Measurements from ENCODE around the gene AAMDC. TPM values are rescaled to one million over a fixed set of nuclear protein-coding genes. Genes with fewer than 3 reads are reported as not detected.

AAMDC gene
- total RNA-seq, 6 experiments from 2014 or later = 10.4 to 19.2 (median 14.5) TPM

Small RNA genes lying within 50 kb of the gene (small RNA-seq; reads per million reads assigned to genes)
- 0 reads per million in 2 experiments for gene AP002812.4

Other genes starting within 250 kb of the AAMDC start
- 10 to 100 TPM in 1 of 6 experiments, 1 to 10 TPM in 5; 3.9 to 11.9 (median 6.5) TPM for gene AQP11, start 231.2 kb upstream of the AAMDC start, total RNA-seq
- 10 to 100 TPM; 41.2 to 86.8 (median 64.1) TPM for gene CLNS1A, start 183.3 kb upstream of the AAMDC start, total RNA-seq
- gene RSF1, start 422 bp upstream of the AAMDC start, total RNA-seq = 10 to 100 TPM in 5 of 6 experiments, 1 to 10 TPM in 1; 8.4 to 23.0 (median 20.6) TPM
- 10 to 100 TPM in 5 of 6 experiments, 1 to 10 TPM in 1; 8.3 to 19.0 (median 14.7) TPM for gene INTS4, start 173.5 kb downstream of the AAMDC start, total RNA-seq
- 10 to 100 TPM in 1 of 6 experiments, 1 to 10 TPM in 5; 4.8 to 12.1 (median 6.3) TPM for gene KCTD14, start 202.1 kb downstream of the AAMDC start, total RNA-seq
- 10 to 100 TPM in 4 of 6 experiments, 1 to 10 TPM in 2; 3.0 to 92.0 (median 40.1) TPM for gene THRSP, start 242.7 kb downstream of the AAMDC start, total RNA-seq

Data from right lobe of liver (tissue), 5 donors.